Gastroesophageal sphincter (tissue), 4 donors: Measurements from ENCODE around the gene NFAT5. TPM values are rescaled to one million over a fixed set of nuclear protein-coding genes. Genes with fewer than 3 reads are reported as not detected.
"Not testable (repeated sequence)": the region's sequence is repeated elsewhere in the genome, so short reads cannot be mapped to it uniquely, and the experiment has no call there.

ENCODE experiments used
- ATAC-seq: fragments of 150-250 bp; one replicate; pipeline ENCODE4 v1.9.1; 2016; ENCODE audit warnings: mild to moderate bottlenecking, moderate library complexity
- H3K27ac ChIP-seq, 4 donors: fragments of 200-600 bp; sonication (generic) in 3 of 4; 1 replicate in 3 of 4; 2 replicates in 1 of 4; pipeline ENCODE4 v1.5.1; 2016 to 2019
- H3K27me3 ChIP-seq: fragments of 200-600 bp; sonication (generic); one replicate; pipeline ENCODE4 v1.5.1; 2019
- H3K36me3 ChIP-seq, 2 donors: fragments of 200-600 bp; sonication (generic); one replicate each; pipeline ENCODE4 v1.5.1; 2019; ENCODE audit warnings: control low read depth in 1 of 2
- H3K4me1 ChIP-seq, 3 donors: fragments of 200-600 bp; sonication (generic); 1 replicate in 2 of 3; 2 replicates in 1 of 3; pipeline ENCODE4 v1.5.1; 2016 to 2019; ENCODE audit warnings: control low read depth in 2 of 3
- H3K4me3 ChIP-seq, 2 donors: fragments of 200-600 bp; sonication (generic); one replicate each; pipeline ENCODE4 v1.5.1; 2019; ENCODE audit warnings: mild to moderate bottlenecking in 1 of 2, moderate library complexity in 1 of 2
- H3K9me3 ChIP-seq, 3 donors: fragments of 200-600 bp; sonication (generic); one replicate each; pipeline ENCODE4 v1.5.1; 2017 to 2019; ENCODE audit warnings: control low read depth in 2 of 3
- EP300 ChIP-seq: sonication (generic); formaldehyde crosslinking; IDR thresholded peaks from one replicate; pipeline ENCODE4 v1.6.1; 2017; ENCODE audit warnings: antibody characterized with exemption, mild to moderate bottlenecking
- POLR2A ChIP-seq, 2 donors: fragments of 450-650 bp; IDR thresholded peaks; one replicate each; pipeline ENCODE4 v1.6.1; 2017; ENCODE audit warnings: antibody characterized with exemption in 2 of 2, mild to moderate bottlenecking in 2 of 2, moderate library complexity in 1 of 2
- POLR2AphosphoS5 ChIP-seq: sonication (generic); formaldehyde crosslinking; IDR thresholded peaks from one replicate; pipeline ENCODE4 v1.6.1; 2017; ENCODE audit warnings: antibody characterized with exemption
- WGBS, 2 donors: methylation state at CpG; one replicate each; pipeline ENCODE4 v1.1.5; 2018; ENCODE audit warnings: low coverage in 1 of 2; 5-methylcytosine and 5-hydroxymethylcytosine counted together
- total RNA-seq, 4 donors: library from RNA; depleted of rRNA; stranded (reverse); fragments of >200 nt; gene quantifications; one replicate each; pipeline ENCODE4 v1.1.0, GENCODE V29; 2016
- TF ChIP-seq, protein P1 (sequence below), 4 experiments: fragments of 200-600 bp in 2 of 4; fragments of 450-650 bp in 2 of 4; sonication (generic) in 1 of 4; IDR thresholded peaks; one replicate each; pipeline ENCODE4 v1.5.1; 2017 to 2019; ENCODE audit warnings: antibody characterized with exemption in 4 of 4, mild to moderate bottlenecking in 2 of 4, moderate library complexity in 2 of 4

The NFAT5 gene
- total RNA-seq, 4 donors from 2014 or later, result 43.8 to 79.1 (median 59.5) TPM

DNA sequence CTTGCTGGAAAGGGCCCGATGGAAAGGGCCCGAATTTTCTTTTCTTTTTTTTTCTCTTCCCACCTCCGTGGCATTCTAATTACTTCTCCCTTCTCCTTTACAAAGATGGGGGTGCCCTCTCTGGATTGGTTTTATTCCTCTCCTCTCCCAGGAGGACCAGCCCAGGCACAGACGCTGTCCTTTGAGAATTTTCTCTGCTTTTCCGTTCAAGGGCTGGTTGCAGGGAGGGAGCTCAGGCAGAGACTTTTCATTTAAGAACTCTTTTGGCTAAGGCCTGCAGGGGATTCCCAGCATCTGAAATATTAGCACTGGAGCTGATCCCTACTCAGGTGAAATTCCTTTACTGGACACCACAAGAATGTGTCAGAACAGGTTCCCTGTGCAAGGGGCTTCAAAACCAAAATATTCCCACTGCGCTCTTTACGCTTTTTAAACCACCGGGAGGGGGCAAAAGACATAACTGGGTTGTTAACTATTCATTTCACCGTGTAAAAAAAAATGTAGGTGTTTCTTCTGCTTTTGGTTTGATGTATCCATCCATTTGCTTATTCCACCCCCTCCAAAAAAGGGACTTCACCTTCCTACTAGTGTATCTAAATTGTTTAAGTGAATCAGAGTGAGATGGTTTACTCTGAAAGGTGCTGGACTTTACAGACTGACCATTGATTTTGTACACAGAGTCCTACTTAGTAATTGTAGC is 1.4 kb downstream of the NFAT5 start:
- no peak for ATAC-seq
- Histone ChIP-seq H3K36me3 (no peaks in the 10 kb centered on the region), H3K4me1 (peaks cover 0 to 66% (median 11%) of the 10 kb centered on the region in 3 donors), H3K4me3 (peak overlapping the region; percentile 70 to 96), H3K27ac (peak overlapping the region; percentile 75 to 100 (median 100)), H3K27me3 (no peaks in the 10 kb centered on the region), H3K9me3 (no peaks in the 10 kb centered on the region)
- TF ChIP-seq, protein P1, sequence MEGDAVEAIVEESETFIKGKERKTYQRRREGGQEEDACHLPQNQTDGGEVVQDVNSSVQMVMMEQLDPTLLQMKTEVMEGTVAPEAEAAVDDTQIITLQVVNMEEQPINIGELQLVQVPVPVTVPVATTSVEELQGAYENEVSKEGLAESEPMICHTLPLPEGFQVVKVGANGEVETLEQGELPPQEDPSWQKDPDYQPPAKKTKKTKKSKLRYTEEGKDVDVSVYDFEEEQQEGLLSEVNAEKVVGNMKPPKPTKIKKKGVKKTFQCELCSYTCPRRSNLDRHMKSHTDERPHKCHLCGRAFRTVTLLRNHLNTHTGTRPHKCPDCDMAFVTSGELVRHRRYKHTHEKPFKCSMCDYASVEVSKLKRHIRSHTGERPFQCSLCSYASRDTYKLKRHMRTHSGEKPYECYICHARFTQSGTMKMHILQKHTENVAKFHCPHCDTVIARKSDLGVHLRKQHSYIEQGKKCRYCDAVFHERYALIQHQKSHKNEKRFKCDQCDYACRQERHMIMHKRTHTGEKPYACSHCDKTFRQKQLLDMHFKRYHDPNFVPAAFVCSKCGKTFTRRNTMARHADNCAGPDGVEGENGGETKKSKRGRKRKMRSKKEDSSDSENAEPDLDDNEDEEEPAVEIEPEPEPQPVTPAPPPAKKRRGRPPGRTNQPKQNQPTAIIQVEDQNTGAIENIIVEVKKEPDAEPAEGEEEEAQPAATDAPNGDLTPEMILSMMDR (IDR thresholded peaks at IDR 0.05), result peak in 3 of 4 experiments; percentile 17 to 26 (median 22)
- no peak for TF ChIP-seq EP300
- 0% methylated on average over 8 to 9 of the region's 9 CpGs for WGBS, 2 donors

DNA sequence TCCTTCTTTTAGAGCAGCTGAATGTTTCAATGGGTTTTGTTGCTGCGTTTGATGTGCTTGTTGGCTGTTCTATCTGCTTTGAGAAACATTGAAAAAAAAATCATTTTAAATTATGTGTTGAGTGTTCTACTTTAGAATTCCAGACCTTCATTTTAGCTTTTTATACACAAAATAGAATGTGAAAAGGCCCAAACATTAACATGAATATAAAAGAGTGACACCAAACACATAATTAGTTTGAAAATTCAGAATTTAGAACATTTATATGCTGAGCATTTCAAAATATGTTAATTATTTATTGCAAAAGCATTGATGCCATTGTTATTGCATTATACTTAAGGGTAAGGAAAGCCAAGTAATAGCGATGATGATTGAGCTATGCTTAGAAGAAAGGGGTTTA is 2.9 kb downstream of the NFAT5 start:
- peak overlapping the region in 3 of 4 donors; percentile 57 to 100 (median 99) for H3K27ac ChIP-seq
- peaks cover 0 to 78% (median 11%) of the 10 kb centered on the region in 3 donors for H3K4me1 ChIP-seq
- ATAC-seq, result no peak
- H3K9me3 ChIP-seq, result no peaks in the 10 kb centered on the region
- peak overlapping the region in 1 of 2 donors; percentile 96 for H3K4me3 ChIP-seq
- no peaks in the 10 kb centered on the region for H3K36me3 ChIP-seq
- H3K27me3 ChIP-seq, result no peaks in the 10 kb centered on the region
- TF ChIP-seq POLR2AphosphoS5 (no peak), EP300 (no peak), POLR2A (IDR thresholded peaks at IDR 0.05) (no peak)
- TF ChIP-seq, protein P1 (IDR thresholded peaks at IDR 0.05), result no peak
- 38 to 51% methylated on average over 2 of the region's 2 CpGs for WGBS, 2 donors

DNA sequence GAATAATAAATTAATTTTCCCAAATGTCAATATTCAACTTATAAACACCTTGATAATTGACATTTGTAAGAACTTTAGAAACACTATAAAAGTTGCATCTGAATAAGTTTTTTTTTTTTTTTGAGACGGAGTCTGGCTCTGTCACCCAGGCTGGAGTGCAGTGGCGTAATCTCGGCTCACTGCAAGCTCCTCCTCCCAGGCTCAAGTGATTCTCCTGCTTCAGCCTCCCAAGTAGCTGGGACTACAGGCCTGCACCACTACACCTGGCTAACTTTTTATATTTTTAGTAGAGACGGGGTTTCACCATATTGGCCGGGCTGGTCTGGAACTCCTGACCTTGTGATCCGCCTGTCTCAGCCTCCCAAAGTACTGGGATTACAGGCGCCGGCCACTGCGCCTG is 13.0 kb downstream of the NFAT5 start:
- ATAC-seq, H3K9me3 ChIP-seq, H3K27me3 ChIP-seq, H3K27ac ChIP-seq, H3K4me3 ChIP-seq, H3K36me3 ChIP-seq: not testable (repeated sequence)
- H3K4me1 ChIP-seq, result peaks cover 6 to 68% (median 7%) of the 10 kb centered on the region in 3 donors
- WGBS, 2 donors, result 78 to 89% methylated on average over 5 to 9 of the region's 9 CpGs

DNA sequence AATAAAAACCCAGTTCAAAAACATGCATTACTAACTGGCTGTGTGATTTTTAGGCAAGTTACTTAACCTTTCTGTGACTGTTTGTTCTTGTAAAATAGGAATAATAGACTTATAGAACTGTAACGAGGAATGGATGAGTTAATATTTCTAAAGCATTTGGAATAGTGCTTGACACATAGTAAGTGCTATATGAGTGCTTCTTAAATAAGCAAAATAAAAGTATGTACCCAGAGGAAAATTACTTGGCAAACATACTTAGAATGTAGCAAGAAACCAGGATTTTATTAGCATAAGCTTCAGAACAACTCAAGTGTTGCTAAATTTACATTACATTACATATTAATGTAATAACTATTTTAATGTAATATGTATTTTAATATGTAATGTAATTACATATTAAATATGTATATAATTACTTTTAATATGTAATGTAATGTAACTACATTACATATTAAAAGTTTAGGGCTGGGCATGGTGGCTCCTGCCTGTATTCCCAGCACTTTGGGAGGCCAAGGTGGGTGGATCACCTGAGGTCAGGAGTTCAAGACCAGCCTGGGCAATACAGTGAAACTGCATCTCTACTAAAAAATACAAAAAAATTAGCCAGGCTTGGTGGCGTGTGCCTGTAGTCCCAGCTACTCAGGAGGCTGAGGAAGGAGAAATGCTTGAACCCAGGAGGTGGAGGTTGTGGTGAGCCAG is 14.2 kb downstream of the NFAT5 start:
- no peaks in the 10 kb centered on the region for H3K36me3 ChIP-seq
- ATAC-seq, result no peak
- peaks cover 6 to 70% (median 7%) of the 10 kb centered on the region in 3 donors for H3K4me1 ChIP-seq
- TF ChIP-seq EP300 (no peak), POLR2A (IDR thresholded peaks at IDR 0.05) (no peak), POLR2AphosphoS5 (no peak)
- TF ChIP-seq, protein P1 (IDR thresholded peaks at IDR 0.05), result no peak
- H3K4me3 ChIP-seq, result no peak overlapping the region
- peak overlapping the region in 1 of 4 donors; percentile 41 for H3K27ac ChIP-seq
- no peaks in the 10 kb centered on the region for H3K27me3 ChIP-seq
- 71% methylated on average over 2 of the region's 2 CpGs for WGBS, 2 donors
- H3K9me3 ChIP-seq, result no peaks in the 10 kb centered on the region

DNA sequence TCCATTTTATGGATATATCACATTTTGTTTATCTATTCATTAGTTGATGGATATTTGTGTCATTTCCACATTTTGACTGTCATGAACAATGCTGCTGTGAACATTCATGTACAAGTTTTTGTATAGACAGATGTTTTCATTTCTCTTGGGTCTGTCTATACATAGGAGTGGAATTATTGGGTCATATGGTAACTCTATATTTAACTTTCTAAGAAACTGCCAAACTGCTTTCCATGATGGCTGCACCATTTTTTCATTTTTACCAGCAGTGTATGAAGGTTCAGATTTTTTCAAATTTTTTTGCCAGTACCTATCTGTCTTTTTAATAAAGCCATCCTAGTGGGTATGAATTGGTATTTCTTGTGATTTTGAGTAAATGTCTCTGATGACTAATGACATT is 15.5 kb downstream of the NFAT5 start:
- Histone ChIP-seq H3K36me3 (no peaks in the 10 kb centered on the region), H3K27ac (no peak overlapping the region), H3K4me3 (no peak overlapping the region), H3K4me1 (peaks cover 6 to 70% (median 7%) of the 10 kb centered on the region in 3 donors), H3K27me3 (no peaks in the 10 kb centered on the region), H3K9me3 (no peaks in the 10 kb centered on the region)
- TF ChIP-seq POLR2A (IDR thresholded peaks at IDR 0.05) (no peak), EP300 (no peak), POLR2AphosphoS5 (no peak)
- TF ChIP-seq, protein P1 (IDR thresholded peaks at IDR 0.05), result no peak
- no peak for ATAC-seq

DNA sequence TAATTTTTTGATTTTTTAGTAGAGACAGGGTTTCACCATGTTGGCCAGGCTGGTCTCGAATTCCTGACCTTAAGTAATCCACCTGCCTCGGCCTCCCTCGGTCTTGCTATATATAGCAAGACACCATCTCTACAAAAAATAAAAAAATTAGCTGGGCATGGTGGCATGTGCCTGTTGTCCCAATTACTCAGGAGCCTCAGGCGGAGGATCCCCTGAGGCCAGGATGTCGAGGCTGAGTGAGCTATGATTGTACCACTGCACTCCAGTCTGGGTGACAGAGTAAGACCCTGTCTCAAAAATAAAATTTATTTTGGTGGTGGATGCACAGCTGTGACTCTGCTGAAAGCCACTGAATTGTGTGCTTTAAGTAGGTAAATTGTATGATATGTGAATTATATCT is 18.7 kb downstream of the NFAT5 start:
- not testable (repeated sequence) for H3K27ac ChIP-seq, H3K9me3 ChIP-seq, H3K36me3 ChIP-seq, H3K27me3 ChIP-seq, ATAC-seq, H3K4me3 ChIP-seq
- 100% methylated on average over 2 of the region's 5 CpGs; no CpG with 5 or more reads in 1 of the 2 donors for WGBS, 2 donors
- peaks cover 0 to 65% (median 4%) of the 10 kb centered on the region in 3 donors for H3K4me1 ChIP-seq
